Transverse colon (tissue), 3 donors: Measurements from ENCODE around the gene RNF207.

ENCODE experiments used
- CTCF ChIP-seq, 5 experiments: fragments of 200-600 bp in 3 of 5; fragments of 450-650 bp in 2 of 5; sonication (generic) in 3 of 5; IDR thresholded peaks; 1 replicate in 2 of 5; 2 replicates in 3 of 5; pipeline ENCODE4 v1.5.1; 2016 to 2017; ENCODE audit warnings: antibody characterized with exemption in 5 of 5, inconsistent platforms in 3 of 5, mild to moderate bottlenecking in 2 of 5, moderate library complexity in 1 of 5
- EP300 ChIP-seq: sonication (generic); formaldehyde crosslinking; IDR thresholded peaks from one replicate; pipeline ENCODE4 v1.6.1; 2017; ENCODE audit warnings: antibody characterized with exemption, low read depth
- POLR2A ChIP-seq: fragments of 450-650 bp; IDR thresholded peaks from one replicate; pipeline ENCODE4 v1.6.1; 2016; ENCODE audit warnings: antibody characterized with exemption, mild to moderate bottlenecking, moderate library complexity

- no peak for TF ChIP-seq POLR2A
- TF ChIP-seq CTCF (IDR thresholded peaks at IDR 0.05), result no peak
- no peak for TF ChIP-seq EP300
Observed at GRCh38 chr1:6260961-6261614, 55.2 kb downstream of the RNF207 start, which contains the start of gene GPR153.
